Effector memory CD8-positive, alpha-beta T cell (primary cell): Measurements from ENCODE around the gene SYT15.
"Not testable (repeated sequence)": the region's sequence is repeated elsewhere in the genome, so short reads cannot be mapped to it uniquely, and the experiment has no call there.

Experiments
- ATAC-seq: fragments of 150-1000 bp; cut with Tn5 transposase; replicated peaks from 2 replicates; pipeline ENCODE4 v1.10.0; 2021; ENCODE audit warnings: mild to moderate bottlenecking, moderate library complexity
- DNase-seq, 3 experiments: peaks; one replicate each; pipeline ENCODE4 v3.0.0; 2021
- H3K27ac Mint-ChIP-seq, 2 donors: one replicate each; pipeline ENCODE4 v1.8.0; 2022; ENCODE audit warnings: mild to moderate bottlenecking in 2 of 2, mixed read lengths in 2 of 2, moderate library complexity in 2 of 2
- H3K27me3 Mint-ChIP-seq, 2 donors: one replicate each; pipeline ENCODE4 v1.8.0; 2022; ENCODE audit warnings: mixed read lengths in 2 of 2
- H3K36me3 Mint-ChIP-seq: one replicate; pipeline ENCODE4 v1.8.0; 2022; ENCODE audit warnings: mild to moderate bottlenecking, moderate library complexity, mixed read lengths; ENCODE audit not compliant: insufficient read depth
- H3K4me1 Mint-ChIP-seq, 2 donors: one replicate each; pipeline ENCODE4 v1.8.0; 2022; ENCODE audit warnings: low read depth in 2 of 2, mixed read lengths in 2 of 2
- H3K4me3 Mint-ChIP-seq, 2 donors: one replicate each; pipeline ENCODE4 v1.8.0; 2022; ENCODE audit warnings: mild to moderate bottlenecking in 2 of 2, mixed read lengths in 2 of 2, moderate library complexity in 2 of 2
- H3K9me3 Mint-ChIP-seq, 2 donors: one replicate each; pipeline ENCODE4 v1.8.0; 2022; ENCODE audit warnings: mixed read lengths in 2 of 2

Gene SYT15

DNA sequence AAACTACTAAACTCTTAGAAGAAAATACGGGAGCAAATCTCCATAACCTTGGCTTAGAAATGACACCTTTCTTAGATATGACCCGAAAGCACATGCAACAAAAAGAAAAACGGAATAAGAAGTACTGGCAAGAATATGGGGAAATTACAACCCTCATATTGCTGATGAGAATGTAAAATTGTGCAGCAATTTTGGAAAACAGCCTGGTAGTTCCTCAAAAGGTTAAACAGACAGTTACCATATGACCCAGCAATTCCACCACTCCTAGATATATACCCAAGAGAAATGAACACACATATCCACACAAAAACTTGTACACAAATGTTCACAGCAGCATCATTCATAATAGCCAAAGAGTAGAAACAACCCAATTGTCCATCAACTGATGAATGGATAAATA is 37.3 kb downstream of the SYT15 start:
- not testable (repeated sequence) for ATAC-seq, H3K27me3 Mint-ChIP-seq, H3K4me1 Mint-ChIP-seq, H3K27ac Mint-ChIP-seq, H3K9me3 Mint-ChIP-seq, H3K36me3 Mint-ChIP-seq, H3K4me3 Mint-ChIP-seq, DNase-seq

DNA sequence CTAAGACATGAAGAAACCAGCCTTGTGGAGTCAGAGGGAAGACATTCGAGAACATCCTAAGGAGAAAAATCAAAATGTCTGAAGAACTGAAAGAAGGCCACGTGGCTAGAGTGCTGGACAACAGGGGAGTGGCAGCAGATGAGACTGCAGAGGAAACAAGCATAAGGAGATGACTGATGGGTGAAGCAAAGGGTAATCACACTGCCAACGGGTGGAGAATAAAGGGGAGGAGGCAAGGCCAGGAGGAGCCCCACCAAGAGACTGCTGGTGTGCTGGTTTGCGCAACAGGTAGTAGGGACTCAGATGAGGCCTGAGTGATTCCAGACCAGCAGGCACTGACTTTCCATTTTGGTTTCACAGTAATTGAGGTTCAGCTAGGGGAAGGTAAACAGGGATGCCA is 38.2 kb downstream of the SYT15 start:
- H3K9me3 Mint-ChIP-seq, ATAC-seq, H3K27ac Mint-ChIP-seq, H3K4me1 Mint-ChIP-seq, H3K36me3 Mint-ChIP-seq, H3K27me3 Mint-ChIP-seq, DNase-seq, H3K4me3 Mint-ChIP-seq: not testable (repeated sequence)

DNA sequence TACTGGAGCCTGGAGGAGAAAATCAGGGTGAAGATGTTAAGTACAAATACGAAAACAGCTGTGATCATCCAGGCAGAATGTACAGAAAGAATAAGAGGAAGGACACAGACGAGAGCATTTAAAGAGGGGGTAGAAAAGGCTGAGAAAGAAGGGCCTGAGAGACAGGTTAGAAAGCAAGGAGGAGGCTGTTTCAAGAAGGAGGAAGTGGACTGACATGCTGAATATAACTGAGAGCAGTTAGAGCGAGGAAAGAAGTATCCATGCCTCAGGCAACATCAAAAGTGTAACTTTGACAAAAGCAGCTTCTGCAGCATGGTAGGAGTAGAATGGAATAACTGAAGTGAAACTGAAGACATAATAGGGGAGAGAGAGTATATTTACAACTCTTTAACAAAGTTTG is 39.0 kb downstream of the SYT15 start:
- not testable (repeated sequence) for H3K36me3 Mint-ChIP-seq, H3K4me1 Mint-ChIP-seq, H3K27ac Mint-ChIP-seq, H3K9me3 Mint-ChIP-seq, ATAC-seq, H3K4me3 Mint-ChIP-seq, DNase-seq, H3K27me3 Mint-ChIP-seq

DNA sequence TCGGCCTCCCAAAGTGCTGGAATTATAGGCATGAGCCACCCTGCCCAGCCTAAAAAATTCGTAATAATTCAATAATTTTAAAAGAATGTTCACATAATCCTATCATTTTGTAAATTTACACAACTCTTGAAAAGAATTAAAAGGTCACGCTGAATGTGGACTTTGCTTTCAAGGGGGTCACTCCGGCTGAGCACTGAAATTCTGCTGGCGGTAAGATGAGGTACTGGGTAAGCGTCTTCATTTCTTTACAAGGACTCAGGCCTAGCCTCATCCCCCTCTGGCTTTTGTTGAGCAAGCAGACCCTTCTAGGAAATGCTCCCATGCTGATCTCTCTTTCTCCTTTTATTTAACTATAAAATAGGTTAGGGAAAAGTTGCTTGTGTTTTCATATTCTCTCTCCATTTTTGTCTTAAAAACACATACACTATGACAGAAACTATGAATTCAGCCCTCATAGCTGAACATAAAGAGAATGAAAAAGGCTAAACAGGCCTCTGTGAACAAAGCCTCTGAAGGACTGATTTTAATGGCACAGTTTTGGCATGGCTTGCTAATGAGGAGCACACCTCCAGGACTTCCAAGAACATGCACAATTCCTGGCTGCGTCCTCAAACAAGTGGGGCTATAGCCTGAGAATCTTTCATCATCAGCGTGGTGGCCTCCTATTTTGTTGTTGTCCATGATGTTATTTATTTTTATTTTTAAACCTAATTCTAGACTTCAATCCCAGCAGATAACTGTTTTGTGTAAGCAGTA is 45.1 kb downstream of the SYT15 start:
- not testable (repeated sequence) for H3K36me3 Mint-ChIP-seq, ATAC-seq, H3K27me3 Mint-ChIP-seq, H3K27ac Mint-ChIP-seq, DNase-seq, H3K4me1 Mint-ChIP-seq, H3K9me3 Mint-ChIP-seq, H3K4me3 Mint-ChIP-seq

DNA sequence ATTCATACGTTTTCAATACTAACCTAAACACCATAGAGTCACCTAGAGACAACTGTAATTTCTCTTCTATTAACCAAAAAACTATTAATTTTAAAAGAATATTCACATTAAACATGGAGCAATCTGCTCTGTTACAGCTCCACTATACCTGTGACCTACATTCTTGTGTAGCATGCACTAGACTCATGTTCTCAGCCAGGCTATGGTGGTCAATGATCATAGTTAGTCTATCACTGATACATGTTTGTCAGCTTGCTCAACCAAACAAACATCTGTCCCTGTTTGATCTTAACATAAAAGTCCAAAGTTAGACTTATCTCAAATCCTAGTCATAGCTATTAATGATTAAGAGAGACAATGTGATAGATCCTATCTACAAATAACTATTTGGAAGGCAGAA is 50.9 kb downstream of the SYT15 start:
- not testable (repeated sequence) for DNase-seq, H3K4me1 Mint-ChIP-seq, H3K27ac Mint-ChIP-seq, ATAC-seq, H3K4me3 Mint-ChIP-seq, H3K36me3 Mint-ChIP-seq, H3K27me3 Mint-ChIP-seq, H3K9me3 Mint-ChIP-seq

DNA sequence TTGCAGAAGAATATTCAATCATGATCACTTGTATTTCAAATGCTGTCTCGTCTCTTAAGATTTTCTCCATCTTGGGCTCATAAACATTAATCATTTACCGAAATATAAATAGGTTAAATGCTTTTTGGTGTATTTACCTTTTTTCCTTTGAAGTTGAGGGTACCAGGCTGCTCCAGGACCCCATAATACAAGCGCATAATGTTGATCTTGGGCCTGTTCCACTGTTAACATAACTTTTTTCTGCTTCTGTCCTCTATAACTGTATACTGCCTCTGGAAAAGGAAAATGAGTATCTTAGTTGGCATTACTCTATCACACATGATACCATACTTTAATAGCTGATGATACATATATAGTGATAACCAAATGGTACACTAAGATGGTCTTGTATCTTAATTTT is 51.9 kb downstream of the SYT15 start:
- H3K9me3 Mint-ChIP-seq, DNase-seq, H3K27ac Mint-ChIP-seq, H3K36me3 Mint-ChIP-seq, ATAC-seq, H3K4me3 Mint-ChIP-seq, H3K27me3 Mint-ChIP-seq, H3K4me1 Mint-ChIP-seq: not testable (repeated sequence)

DNA sequence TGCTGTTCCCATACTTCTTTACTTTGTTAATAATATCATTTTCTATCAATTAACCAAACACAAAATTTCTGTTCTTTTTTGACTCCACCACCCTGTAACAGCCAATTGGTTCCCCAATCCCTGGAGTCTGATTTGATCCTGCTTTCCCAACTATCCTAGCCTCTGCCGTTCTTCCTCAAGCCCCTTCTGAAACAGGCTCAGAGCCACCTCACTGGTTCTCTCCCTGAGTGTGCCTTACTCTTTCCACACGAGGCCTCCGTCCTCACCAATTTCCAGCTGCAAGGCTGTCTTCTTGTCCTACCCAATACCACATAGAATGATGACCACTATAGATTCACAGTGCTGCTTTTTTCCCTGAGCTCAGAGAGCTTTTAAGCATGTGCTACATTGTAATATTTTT is 52.8 kb downstream of the SYT15 start:
- H3K9me3 Mint-ChIP-seq, DNase-seq, ATAC-seq, H3K4me1 Mint-ChIP-seq, H3K27me3 Mint-ChIP-seq, H3K36me3 Mint-ChIP-seq, H3K27ac Mint-ChIP-seq, H3K4me3 Mint-ChIP-seq: not testable (repeated sequence)

DNA sequence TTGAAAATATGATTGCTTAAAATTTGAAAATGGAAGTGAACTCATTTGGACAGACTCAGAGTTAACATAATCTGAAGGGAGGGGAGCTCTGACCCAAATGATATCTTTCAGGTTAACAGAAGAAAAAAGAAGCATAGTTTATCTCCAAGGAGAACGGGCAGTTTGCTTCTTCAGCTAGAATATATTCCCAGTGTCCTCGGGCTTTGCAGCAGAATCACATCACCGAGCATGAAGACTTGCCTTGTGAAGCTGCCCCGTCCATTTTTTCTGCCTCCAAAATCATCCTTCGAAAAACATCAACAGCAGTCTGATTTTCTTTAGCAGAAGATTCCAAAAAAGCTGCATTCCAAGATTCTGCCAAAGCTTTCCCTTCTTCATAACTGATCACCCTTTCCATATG is 55.8 kb downstream of the SYT15 start:
- H3K4me1 Mint-ChIP-seq, DNase-seq, H3K4me3 Mint-ChIP-seq: not testable (repeated sequence)

DNA sequence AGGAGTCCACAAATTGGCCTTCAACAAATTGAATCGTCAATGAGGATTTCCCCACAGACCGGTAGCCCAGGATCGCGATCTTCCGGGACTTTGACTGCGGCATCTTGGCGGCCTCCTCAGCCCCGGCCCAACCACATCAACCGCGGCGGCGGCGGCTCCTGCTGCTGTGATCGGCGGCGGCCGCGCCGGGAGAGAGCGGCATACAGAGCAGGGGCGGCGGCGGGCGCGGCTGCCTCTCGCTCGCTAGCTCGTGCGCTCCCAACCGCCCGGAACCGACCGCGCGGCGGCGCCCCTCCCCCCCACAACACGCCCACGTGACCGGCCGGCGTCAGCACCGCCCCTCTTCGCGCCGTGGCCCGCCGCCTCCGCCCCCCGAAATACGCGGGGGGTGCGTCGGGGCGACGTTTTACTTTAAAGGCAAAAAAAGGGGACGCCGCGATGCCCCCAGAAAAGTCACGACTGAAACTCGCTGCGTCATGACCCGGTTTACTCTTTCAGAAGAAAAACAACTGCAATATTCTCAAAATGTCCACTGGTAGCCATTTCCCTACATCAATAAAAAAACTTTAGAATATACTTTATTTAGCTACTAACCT is 56.5 kb downstream of the SYT15 start:
- not testable (repeated sequence) for H3K4me1 Mint-ChIP-seq, H3K36me3 Mint-ChIP-seq, H3K9me3 Mint-ChIP-seq, H3K27ac Mint-ChIP-seq, H3K4me3 Mint-ChIP-seq, H3K27me3 Mint-ChIP-seq
- ATAC-seq = peak; percentile 89
- DNase-seq = peak in 1 of 3 experiments; percentile 0

More for the DNA sequence above, 55.8 kb downstream of the SYT15 start:
- not testable (repeated sequence) for H3K27me3 Mint-ChIP-seq, H3K9me3 Mint-ChIP-seq, H3K36me3 Mint-ChIP-seq, H3K27ac Mint-ChIP-seq, ATAC-seq

DNA sequence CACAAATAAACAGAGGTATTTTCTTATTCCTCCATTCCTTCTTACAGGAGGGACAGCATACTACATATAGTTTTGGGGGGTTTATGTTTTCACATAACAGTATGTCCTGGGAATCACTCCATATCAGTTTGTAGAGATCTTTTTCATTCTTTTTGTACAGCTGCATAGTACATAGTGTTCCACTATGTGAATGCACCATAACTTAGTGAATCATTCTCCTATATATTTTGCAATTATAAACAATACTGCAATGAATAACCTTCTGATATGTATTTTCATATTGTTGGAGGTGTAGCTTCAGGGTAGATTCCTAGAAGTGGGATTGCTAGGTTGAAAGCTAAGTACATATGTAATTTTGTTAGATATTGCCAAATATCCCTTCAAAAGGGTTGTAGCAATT is 61.1 kb downstream of the SYT15 start:
- not testable (repeated sequence) for H3K36me3 Mint-ChIP-seq, ATAC-seq, H3K9me3 Mint-ChIP-seq, DNase-seq, H3K27me3 Mint-ChIP-seq, H3K4me3 Mint-ChIP-seq, H3K4me1 Mint-ChIP-seq, H3K27ac Mint-ChIP-seq
